HPDE6-E6E7 (cell line): Measurements from ENCODE around the gene GZF1.

Experiments
- DNase-seq: peaks from one replicate; pipeline ENCODE4 v3.0.0; 2011; ENCODE audit warnings: missing footprints; ENCODE audit errors: extremely low spot score

GZF1 gene

GRCh38 chr20:23407781-23408464, 45.9 kb downstream of the GZF1 start:
- no peak for DNase-seq

GRCh38 chr20:23408957-23409356, 47.0 kb downstream of the GZF1 start:
- no peak for DNase-seq

- DNase-seq, result no peak
Measured at GRCh38 chr20:23409800-23410199, 47.8 kb downstream of the GZF1 start.

GRCh38 chr20:23410916-23411695, 49.1 kb downstream of the GZF1 start:
- DNase-seq, result no peak

GRCh38 chr20:23412026-23412425, 50.0 kb downstream of the GZF1 start:
- no peak for DNase-seq

GRCh38 chr20:23413862-23414422, 52.0 kb downstream of the GZF1 start:
- no peak for DNase-seq

- DNase-seq, result no peak
Measured at GRCh38 chr20:23414526-23415188, 52.7 kb downstream of the GZF1 start.

- no peak for DNase-seq
Measured at GRCh38 chr20:23415555-23415954, 53.6 kb downstream of the GZF1 start.

GRCh38 chr20:23415959-23416583, 54.1 kb downstream of the GZF1 start:
- DNase-seq, result peak; percentile 36

GRCh38 chr20:23417861-23418260, 55.9 kb downstream of the GZF1 start:
- DNase-seq, result no peak

- DNase-seq, result no peak
Measured at GRCh38 chr20:23419657-23419994, 57.6 kb downstream of the GZF1 start.

GRCh38 chr20:23419995-23420901, 58.3 kb downstream of the GZF1 start:
- peak; percentile 64 for DNase-seq

GRCh38 chr20:23420943-23421931, 59.3 kb downstream of the GZF1 start, which contains the start of gene NAPB:
Gene NAPB (minus strand): TSS chr20:23421488. CDS start chr20:23421402, 86 bp downstream.
- peak; percentile 98 for DNase-seq
